Testis (tissue), 3 donors: Measurements from ENCODE around the gene GAB3. TPM values are rescaled to one million over a fixed set of nuclear protein-coding genes. Genes with fewer than 3 reads are reported as not detected.

Source experiments
- DNase-seq: peaks from one replicate; pipeline ENCODE4 v3.0.0-alpha.2; 2019
- H3K27ac ChIP-seq, 2 donors: fragments of 200-600 bp; sonication (generic); one replicate each; pipeline ENCODE4 v1.5.1; 2019
- H3K27me3 ChIP-seq: fragments of 200-600 bp; sonication (generic); one replicate; pipeline ENCODE4 v1.5.1; 2019
- H3K36me3 ChIP-seq: fragments of 200-600 bp; sonication (generic); one replicate; pipeline ENCODE4 v1.5.1; 2017; ENCODE audit warnings: low read depth; ENCODE audit errors: missing control alignments
- H3K4me1 ChIP-seq: fragments of 200-600 bp; sonication (generic); one replicate; pipeline ENCODE4 v1.5.1; 2019
- H3K4me3 ChIP-seq, 2 donors: fragments of 200-600 bp; sonication (generic); one replicate each; pipeline ENCODE4 v1.5.1; 2017 to 2019
- H3K9me3 ChIP-seq: fragments of 200-600 bp; sonication (generic); one replicate; pipeline ENCODE4 v1.5.1; 2017
- POLR2A ChIP-seq: fragments of 450-650 bp; IDR thresholded peaks from one replicate; pipeline ENCODE4 v1.6.1; 2017; ENCODE audit warnings: antibody characterized with exemption, mild to moderate bottlenecking, moderate library complexity
- WGBS, 2 donors: methylation state at CpG; one replicate each; pipeline ENCODE4 v1.1.5; 2018; 5-methylcytosine and 5-hydroxymethylcytosine counted together
- intact Hi-C: fragments of 100-400 bp; cut with DNase I; formaldehyde crosslinking; loops from one replicate; pipeline ENCODE4 v1.15.1; 2023; ENCODE audit warnings: low total_unique reads
- polyA plus RNA-seq: library from polyadenylated mRNA; stranded (reverse); fragments of 350-450 nt; fragmentation: Illumina TruSeq; extraction: RNeasy Lipid Tissue Mini Kit (QIAGEN cat#74804); gene quantifications from one replicate; pipeline ENCODE4 v1.2.3, GENCODE V29; 2014; ENCODE audit warnings: low read depth, low replicate concordance; ENCODE audit not compliant: insufficient read depth
- total RNA-seq, 2 donors: library from RNA; depleted of rRNA; stranded (reverse); fragments of >200 nt; gene quantifications; one replicate each; pipeline ENCODE4 v1.2.3, GENCODE V29; 2016
- TF ChIP-seq, protein P1 (sequence below), 3 experiments: fragments of 450-650 bp in 2 of 3; fragments of 200-600 bp in 1 of 3; sonication (generic) in 1 of 3; IDR thresholded peaks; one replicate each; pipeline ENCODE4 v1.5.1; 2016 to 2019; ENCODE audit warnings: antibody characterized with exemption in 3 of 3, mild to moderate bottlenecking in 2 of 3, moderate library complexity in 1 of 3

The GAB3 gene
- total and polyA plus RNA-seq, 3 donors from 2014 or later, result 9.1 to 30.6 (median 30.5) TPM

DNA sequence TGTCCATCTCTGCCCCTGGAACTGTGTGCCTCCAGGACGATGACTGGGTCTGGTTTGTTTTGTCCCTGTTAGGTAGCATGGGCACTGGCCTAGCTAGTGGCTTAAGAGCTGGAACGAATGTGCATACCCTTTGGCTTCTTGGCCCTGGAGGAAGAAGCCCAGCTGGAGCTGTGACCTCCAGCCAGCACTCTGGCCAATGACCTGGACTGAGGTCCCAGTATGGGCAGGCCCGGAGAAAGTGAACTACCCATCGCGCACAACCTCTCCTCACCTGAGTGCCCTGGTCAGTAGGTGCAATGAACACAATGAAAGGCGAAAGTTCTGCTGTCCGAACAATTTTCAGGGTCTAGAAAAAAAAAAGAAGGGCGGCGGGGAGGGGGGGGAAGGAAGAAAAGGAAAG is 30.1 kb upstream of the GAB3 start:
- 93 to 96% methylated on average over 5 to 9 of the region's 9 CpGs for WGBS, 2 donors
- no peaks in the 10 kb centered on the region for H3K36me3 ChIP-seq
- no peak for TF ChIP-seq POLR2A
- TF ChIP-seq, protein P1, sequence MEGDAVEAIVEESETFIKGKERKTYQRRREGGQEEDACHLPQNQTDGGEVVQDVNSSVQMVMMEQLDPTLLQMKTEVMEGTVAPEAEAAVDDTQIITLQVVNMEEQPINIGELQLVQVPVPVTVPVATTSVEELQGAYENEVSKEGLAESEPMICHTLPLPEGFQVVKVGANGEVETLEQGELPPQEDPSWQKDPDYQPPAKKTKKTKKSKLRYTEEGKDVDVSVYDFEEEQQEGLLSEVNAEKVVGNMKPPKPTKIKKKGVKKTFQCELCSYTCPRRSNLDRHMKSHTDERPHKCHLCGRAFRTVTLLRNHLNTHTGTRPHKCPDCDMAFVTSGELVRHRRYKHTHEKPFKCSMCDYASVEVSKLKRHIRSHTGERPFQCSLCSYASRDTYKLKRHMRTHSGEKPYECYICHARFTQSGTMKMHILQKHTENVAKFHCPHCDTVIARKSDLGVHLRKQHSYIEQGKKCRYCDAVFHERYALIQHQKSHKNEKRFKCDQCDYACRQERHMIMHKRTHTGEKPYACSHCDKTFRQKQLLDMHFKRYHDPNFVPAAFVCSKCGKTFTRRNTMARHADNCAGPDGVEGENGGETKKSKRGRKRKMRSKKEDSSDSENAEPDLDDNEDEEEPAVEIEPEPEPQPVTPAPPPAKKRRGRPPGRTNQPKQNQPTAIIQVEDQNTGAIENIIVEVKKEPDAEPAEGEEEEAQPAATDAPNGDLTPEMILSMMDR (IDR thresholded peaks at IDR 0.05), result no peak
- intact Hi-C loops, result no loop called here
- no peak overlapping the region for H3K27ac ChIP-seq
- H3K4me3 ChIP-seq, result no peak overlapping the region
- no peaks in the 10 kb centered on the region for H3K4me1 ChIP-seq
- no peak for DNase-seq
- H3K9me3 ChIP-seq, result no peaks in the 10 kb centered on the region
- no peaks in the 10 kb centered on the region for H3K27me3 ChIP-seq

DNA sequence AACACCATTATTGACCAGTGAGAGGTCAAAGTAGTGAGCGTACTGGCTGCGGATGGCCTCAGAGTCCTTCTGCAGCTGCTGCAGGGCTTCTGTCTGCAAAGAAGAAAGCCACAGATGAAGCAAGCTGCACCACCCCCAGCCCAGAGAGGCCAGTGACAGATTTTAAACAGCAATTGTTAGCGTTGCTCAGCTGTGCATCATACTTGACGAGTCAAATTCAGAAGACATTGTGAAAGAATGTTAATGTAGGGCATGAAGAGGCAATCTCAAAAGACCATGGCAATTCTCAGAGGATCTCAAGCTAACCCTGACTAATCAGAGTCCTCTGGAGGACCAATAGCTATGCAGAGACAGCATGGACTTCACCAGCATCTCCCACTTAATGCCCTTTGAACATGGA is 28.4 kb upstream of the GAB3 start:
- Histone ChIP-seq H3K36me3 (no peaks in the 10 kb centered on the region), H3K9me3 (no peaks in the 10 kb centered on the region), H3K4me1 (no peaks in the 10 kb centered on the region), H3K27me3 (no peaks in the 10 kb centered on the region), H3K27ac (no peak overlapping the region), H3K4me3 (no peak overlapping the region)
- DNase-seq, result no peak
- intact Hi-C loops, result no loop called here
- TF ChIP-seq, protein P1 (IDR thresholded peaks at IDR 0.05), result no peak
- no peak for TF ChIP-seq POLR2A
- 95 to 100% methylated on average over 1 to 4 of the region's 4 CpGs for WGBS, 2 donors

DNA sequence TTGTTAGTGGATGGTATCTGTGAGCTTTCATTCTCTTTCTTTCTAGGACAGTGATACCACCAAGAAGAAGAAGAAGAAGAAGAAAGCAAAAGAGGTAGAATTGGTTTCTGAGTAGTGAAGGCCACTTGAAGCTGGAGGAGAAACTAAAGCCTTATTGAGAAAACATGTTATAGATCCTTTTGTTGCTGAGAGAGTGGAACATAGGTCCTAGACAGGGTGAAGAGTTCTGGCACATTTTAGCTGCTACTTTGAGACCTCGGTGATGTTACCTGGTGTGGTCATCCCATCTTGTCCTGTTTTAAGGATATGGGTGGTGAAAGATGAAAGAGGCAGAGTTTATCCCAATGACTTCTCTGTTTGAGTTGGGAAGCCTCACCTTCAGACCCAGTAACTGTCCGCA is 25.9 kb upstream of the GAB3 start:
- TF ChIP-seq, protein P1 (IDR thresholded peaks at IDR 0.05), result no peak
- TF ChIP-seq POLR2A, result no peak
- intact Hi-C loops, result no loop called here
- H3K4me1 ChIP-seq, result no peaks in the 10 kb centered on the region
- DNase-seq, result no peak
- H3K36me3 ChIP-seq, result no peaks in the 10 kb centered on the region
- no peak overlapping the region for H3K4me3 ChIP-seq
- WGBS, 2 donors, result 78 to 100% methylated on average over 2 of the region's 2 CpGs
- no peaks in the 10 kb centered on the region for H3K9me3 ChIP-seq
- no peaks in the 10 kb centered on the region for H3K27me3 ChIP-seq
- H3K27ac ChIP-seq, result no peak overlapping the region

DNA sequence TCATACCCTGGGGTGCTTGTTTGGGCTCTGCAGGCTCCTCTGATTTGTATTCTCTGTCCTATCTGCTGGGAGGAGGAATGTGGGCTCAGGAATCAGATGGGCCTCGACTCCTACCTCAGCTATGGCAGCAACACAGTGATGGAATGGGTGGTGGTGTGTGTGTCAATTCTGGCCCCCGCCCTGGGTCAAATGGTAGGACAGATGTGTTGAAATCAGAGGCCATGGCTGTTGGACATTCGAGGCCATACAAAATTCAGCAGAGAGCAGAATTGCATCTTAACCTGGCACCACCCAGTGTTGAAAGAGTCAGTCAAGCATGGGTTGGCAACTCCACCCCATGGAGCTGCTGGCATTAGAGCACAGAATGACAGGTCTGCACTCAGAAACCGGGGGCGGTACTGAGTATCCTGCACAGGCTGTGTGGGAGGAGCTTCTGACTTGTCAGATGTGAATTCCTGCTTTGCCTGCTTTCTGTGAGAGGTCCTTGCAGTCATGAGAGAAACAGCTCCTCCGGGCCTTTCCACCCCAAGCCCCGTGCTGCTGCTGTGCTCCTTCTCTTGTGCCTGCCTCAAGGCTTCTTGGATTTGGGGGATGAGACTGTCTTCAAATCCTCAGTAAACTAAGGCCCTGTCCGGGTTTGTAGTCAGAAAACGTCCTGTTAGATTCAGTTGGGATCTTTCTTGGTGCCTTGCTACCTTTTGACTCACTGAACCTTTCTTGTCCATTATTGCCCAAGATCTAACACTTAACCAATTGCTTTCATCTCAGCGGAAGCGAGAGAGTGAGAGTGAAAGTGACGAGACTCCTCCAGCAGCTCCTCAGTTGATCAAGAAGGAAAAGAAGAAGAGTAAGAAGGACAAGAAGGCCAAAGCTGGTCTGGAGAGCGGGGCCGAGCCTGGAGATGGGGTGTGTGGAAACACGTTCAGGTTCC is 24.8 kb upstream of the GAB3 start:
- 81 to 83% methylated on average over 10 to 14 of the region's 15 CpGs for WGBS, 2 donors
- no peak overlapping the region for H3K4me3 ChIP-seq
- H3K9me3 ChIP-seq, result no peaks in the 10 kb centered on the region
- intact Hi-C loops, result no loop called here
- H3K36me3 ChIP-seq, result no peaks in the 10 kb centered on the region
- TF ChIP-seq, protein P1 (IDR thresholded peaks at IDR 0.05), result no peak
- no peak for TF ChIP-seq POLR2A
- peak; percentile 36 for DNase-seq
- no peaks in the 10 kb centered on the region for H3K27me3 ChIP-seq
- no peaks in the 10 kb centered on the region for H3K4me1 ChIP-seq
- no peak overlapping the region for H3K27ac ChIP-seq
